Measurements from ENCODE around the gene KRT77.

DNA sequence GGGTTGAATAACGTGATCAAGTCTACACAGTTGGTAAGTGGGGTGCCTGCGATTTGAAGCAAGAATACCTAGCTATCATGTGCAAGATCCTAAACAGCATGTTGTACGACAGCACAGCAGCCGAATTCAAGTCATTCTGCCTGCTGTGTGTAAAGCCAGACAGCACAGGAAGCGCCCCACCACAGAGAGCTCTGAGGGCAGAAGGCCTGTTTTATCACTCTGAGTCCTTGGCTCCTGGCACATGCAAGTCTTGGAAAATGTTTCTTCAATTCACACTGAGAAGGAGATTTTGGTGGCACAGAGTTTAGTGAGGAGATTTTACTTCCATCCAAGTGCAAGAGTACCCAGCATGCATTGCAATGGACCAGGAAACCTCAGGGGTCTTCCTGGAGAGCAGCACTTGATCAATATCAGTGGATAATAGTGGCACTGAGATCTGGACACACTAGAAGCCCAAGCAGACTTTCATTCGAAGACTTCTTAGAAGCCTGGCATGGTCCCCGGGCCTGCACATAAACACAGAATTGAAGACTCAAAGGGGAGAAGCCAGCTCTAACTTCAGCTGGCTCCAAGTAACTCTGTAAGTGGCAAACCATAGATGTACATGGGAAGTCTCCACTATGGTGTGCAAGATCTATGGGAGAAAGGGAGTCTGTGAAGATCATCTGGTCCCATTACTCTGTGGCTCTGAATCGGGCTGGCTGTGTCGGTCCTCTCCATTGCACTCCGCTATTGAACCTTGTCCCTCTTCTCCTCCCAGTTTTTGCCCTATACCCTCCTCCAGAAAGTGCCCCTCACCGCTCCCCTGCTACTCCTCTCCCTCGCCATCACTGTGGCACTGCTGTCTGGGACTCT lies 21.6 kb downstream of the KRT77 start:
- TF ChIP-seq POLR2AphosphoS5 (IDR thresholded peaks at IDR 0.05; ENCODE audit: low read depth, low read length): no peak
- TF ChIP-seq POLR2A (IDR thresholded peaks at IDR 0.05; ENCODE audit: low read depth, low read length): no peak
- TF ChIP-seq TAF1 (IDR thresholded peaks at IDR 0.05; ENCODE audit: borderline replicate concordance, low read depth, low read length): no peak

Measured in GM12892 (cell line).